ENCODE measurements around the gene RNF40.
"Not testable (repeated sequence)": the region's sequence is repeated elsewhere in the genome, so short reads cannot be mapped to it uniquely, and the experiment has no call there.

- not testable (repeated sequence) for TF ChIP-seq CTCF (IDR thresholded peaks at IDR 0.05); POLR2AphosphoS5 (IDR thresholded peaks at IDR 0.05; ENCODE audit: insufficient read depth in 1 of 2, low read depth in 1 of 2); POLR2A (IDR thresholded peaks at IDR 0.05)
Observed at GRCh38 chr16:30809675-30810074, 47.6 kb downstream of the RNF40 start.
